ENCODE data around the gene MYEF2. TPM values are rescaled to one million over a fixed set of nuclear protein-coding genes. Genes with fewer than 3 reads are reported as not detected.
A peak's percentile ranks its signal among the peaks of the same experiment; 100 is the strongest.

The MYEF2 gene
- total RNA-seq, 1 donor from 2014 or later: 22.6 TPM

- no peak for TF ChIP-seq EZH2 (IDR thresholded peaks at IDR 0.05; ENCODE audit: insufficient read depth, low read length)
- TF ChIP-seq CTCF (IDR thresholded peaks at IDR 0.05; ENCODE audit: insufficient read depth, low read depth, low read length): no peak
- FAIRE-seq: no peak
- Histone ChIP-seq H2AFZ (ENCODE audit: low read depth, low read length) (no peak overlapping the region), H4K20me1 (ENCODE audit: insufficient read depth, low read length) (no peaks in the 10 kb centered on the region), H3K4me3 (ENCODE audit: insufficient read depth, low read depth, low read length) (no peak overlapping the region), H3K36me3 (ENCODE audit: insufficient read depth, low read length) (no peaks in the 10 kb centered on the region), H3K9me3 (ENCODE audit: insufficient read depth, low read depth, low read length) (no peaks in the 10 kb centered on the region), H3K27me3 (ENCODE audit: insufficient read depth, low read length) (no peaks in the 10 kb centered on the region), H3K79me2 (ENCODE audit: insufficient read depth, low read length) (no peaks in the 10 kb centered on the region), H3K4me2 (ENCODE audit: low read length) (peak overlapping the region; percentile 25), H3K4me1 (ENCODE audit: insufficient read depth, low read length) (peaks cover 7% of the 10 kb centered on the region), H3K9ac (ENCODE audit: low read length) (no peak overlapping the region), H3K27ac (ENCODE audit: low read depth, low read length) (no peak overlapping the region)
- Mint-ChIP-seq H3K27me3 (ENCODE audit: low read depth, unreplicated experiment) (peaks cover 5% of the 10 kb centered on the region), H3K36me3 (ENCODE audit: low read depth, unreplicated experiment) (no peaks in the 10 kb centered on the region), H3K4me3 (ENCODE audit: unreplicated experiment) (no peak overlapping the region), H3K27ac (ENCODE audit: unreplicated experiment) (no peak overlapping the region), H3K4me1 (ENCODE audit: low read depth, unreplicated experiment) (peaks cover 7% of the 10 kb centered on the region), H3K9me3 (ENCODE audit: unreplicated experiment) (peaks cover 4% of the 10 kb centered on the region)
- DNase-seq (ENCODE audit: low read depth): peak; percentile 40
Measured at GRCh38 chr15:48086133-48086532, 92.0 kb downstream of the MYEF2 start.

GRCh38 chr15:48085591-48085930 lies 92.5 kb downstream of the MYEF2 start:
- no peak for TF ChIP-seq CTCF (IDR thresholded peaks at IDR 0.05; ENCODE audit: insufficient read depth, low read depth, low read length)
- no peak for TF ChIP-seq EZH2 (IDR thresholded peaks at IDR 0.05; ENCODE audit: insufficient read depth, low read length)

GRCh38 chr15:48084759-48085590 lies 93.1 kb downstream of the MYEF2 start:
- no peaks in the 10 kb centered on the region for H3K36me3 ChIP-seq (ENCODE audit: insufficient read depth, low read length)
- H3K4me3 ChIP-seq (ENCODE audit: insufficient read depth, low read depth, low read length): no peak overlapping the region
- FAIRE-seq (no peak), DNase-seq (ENCODE audit: low read depth) (peak; percentile 25)
- no peaks in the 10 kb centered on the region for H4K20me1 ChIP-seq (ENCODE audit: insufficient read depth, low read length)
- H3K4me2 ChIP-seq (ENCODE audit: low read length): no peak overlapping the region
- peaks cover 7% of the 10 kb centered on the region for H3K4me1 ChIP-seq (ENCODE audit: insufficient read depth, low read length)
- no peak overlapping the region for H3K27ac Mint-ChIP-seq (ENCODE audit: unreplicated experiment)
- TF ChIP-seq CTCF (IDR thresholded peaks at IDR 0.05; ENCODE audit: insufficient read depth, low read depth, low read length) (peak; percentile 55), EZH2 (IDR thresholded peaks at IDR 0.05; ENCODE audit: insufficient read depth, low read length) (no peak)
- peaks cover 4% of the 10 kb centered on the region for H3K9me3 Mint-ChIP-seq (ENCODE audit: unreplicated experiment)
- no peak overlapping the region for H3K27ac ChIP-seq (ENCODE audit: low read depth, low read length)
- H3K27me3 ChIP-seq (ENCODE audit: insufficient read depth, low read length): no peaks in the 10 kb centered on the region
- H2AFZ ChIP-seq (ENCODE audit: low read depth, low read length): no peak overlapping the region
- no peaks in the 10 kb centered on the region for H3K9me3 ChIP-seq (ENCODE audit: insufficient read depth, low read depth, low read length)
- H3K27me3 Mint-ChIP-seq (ENCODE audit: low read depth, unreplicated experiment): peaks cover 2% of the 10 kb centered on the region
- no peak overlapping the region for H3K9ac ChIP-seq (ENCODE audit: low read length)
- H3K36me3 Mint-ChIP-seq (ENCODE audit: low read depth, unreplicated experiment): no peaks in the 10 kb centered on the region
- H3K79me2 ChIP-seq (ENCODE audit: insufficient read depth, low read length): no peaks in the 10 kb centered on the region
- peaks cover 7% of the 10 kb centered on the region for H3K4me1 Mint-ChIP-seq (ENCODE audit: low read depth, unreplicated experiment)
- no peak overlapping the region for H3K4me3 Mint-ChIP-seq (ENCODE audit: unreplicated experiment)

More at GRCh38 chr15:48085591-48085930, 92.5 kb downstream of the MYEF2 start:
- Histone ChIP-seq H3K4me1 (ENCODE audit: insufficient read depth, low read length) (peaks cover 7% of the 10 kb centered on the region), H4K20me1 (ENCODE audit: insufficient read depth, low read length) (no peaks in the 10 kb centered on the region), H3K9me3 (ENCODE audit: insufficient read depth, low read depth, low read length) (no peaks in the 10 kb centered on the region), H3K9ac (ENCODE audit: low read length) (no peak overlapping the region), H3K27ac (ENCODE audit: low read depth, low read length) (no peak overlapping the region), H3K4me3 (ENCODE audit: insufficient read depth, low read depth, low read length) (no peak overlapping the region), H3K36me3 (ENCODE audit: insufficient read depth, low read length) (no peaks in the 10 kb centered on the region), H3K27me3 (ENCODE audit: insufficient read depth, low read length) (no peaks in the 10 kb centered on the region), H2AFZ (ENCODE audit: low read depth, low read length) (no peak overlapping the region), H3K4me2 (ENCODE audit: low read length) (no peak overlapping the region), H3K79me2 (ENCODE audit: insufficient read depth, low read length) (no peaks in the 10 kb centered on the region)
- Mint-ChIP-seq H3K4me3 (ENCODE audit: unreplicated experiment) (no peak overlapping the region), H3K4me1 (ENCODE audit: low read depth, unreplicated experiment) (peaks cover 7% of the 10 kb centered on the region), H3K36me3 (ENCODE audit: low read depth, unreplicated experiment) (no peaks in the 10 kb centered on the region), H3K27ac (ENCODE audit: unreplicated experiment) (no peak overlapping the region), H3K27me3 (ENCODE audit: low read depth, unreplicated experiment) (peaks cover 2% of the 10 kb centered on the region), H3K9me3 (ENCODE audit: unreplicated experiment) (peaks cover 4% of the 10 kb centered on the region)
- DNase-seq (ENCODE audit: low read depth): no peak
- FAIRE-seq: no peak

Measured in astrocyte (in vitro differentiated cells and primary cell).